Neural cell (in vitro differentiated cells): Measurements from ENCODE around the gene AGBL5.

Experiments
- CTCF ChIP-seq: fragments of 450-650 bp; IDR thresholded peaks from 2 replicates; pipeline ENCODE4 v1.5.1; 2014; ENCODE audit warnings: antibody characterized with exemption, mild to moderate bottlenecking, moderate library complexity; ENCODE audit not compliant: poor library complexity, severe bottlenecking
- EP300 ChIP-seq: fragments of 450-650 bp; conservative IDR thresholded peaks from 2 replicates; pipeline ENCODE4 v1.6.1; 2014; ENCODE audit warnings: antibody characterized with exemption, mild to moderate bottlenecking, moderate library complexity; ENCODE audit not compliant: poor library complexity, severe bottlenecking
- EZH2 ChIP-seq: fragments of 200-600, 300-800 bp; shearing (Covaris generic), sonication (generic); IDR thresholded peaks from 2 replicates; pipeline ENCODE4 v1.6.1; 2014; ENCODE audit warnings: antibody characterized with exemption, low read length, borderline replicate concordance, mild to moderate bottlenecking; ENCODE audit not compliant: insufficient read depth, poor library complexity, severe bottlenecking
- MXI1 ChIP-seq: fragments of 450-650 bp; conservative IDR thresholded peaks from 2 replicates; pipeline ENCODE4 v1.6.1; 2014; ENCODE audit warnings: antibody characterized with exemption, mild to moderate bottlenecking; ENCODE audit not compliant: poor library complexity, severe bottlenecking
- POLR2AphosphoS5 ChIP-seq: IDR thresholded peaks from 2 replicates; pipeline ENCODE4 v1.6.1; 2012
- RAD21 ChIP-seq: fragments of 450-650 bp; conservative IDR thresholded peaks from 2 replicates; pipeline ENCODE4 v1.6.1; 2014; ENCODE audit warnings: antibody characterized with exemption, mild to moderate bottlenecking, moderate library complexity
- REST ChIP-seq: IDR thresholded peaks from 2 replicates; pipeline ENCODE4 v1.6.1; 2012; ENCODE audit warnings: borderline replicate concordance
- SMC3 ChIP-seq: fragments of 450-650 bp; conservative IDR thresholded peaks from 2 replicates; pipeline ENCODE4 v1.6.1; 2014; ENCODE audit warnings: antibody characterized with exemption, mild to moderate bottlenecking, moderate library complexity; ENCODE audit not compliant: poor library complexity
- TAF1 ChIP-seq: IDR thresholded peaks from 2 replicates; pipeline ENCODE4 v1.6.1; 2012; ENCODE audit warnings: low read depth

GRCh38 chr2:27051902-27052645 lies 606 bp downstream of the AGBL5 start:
- no peak for TF ChIP-seq CTCF
- no peak for TF ChIP-seq POLR2AphosphoS5
- no peak for TF ChIP-seq REST
- TF ChIP-seq RAD21 = no peak
- no peak for TF ChIP-seq EP300
- no peak for TF ChIP-seq EZH2
- no peak for TF ChIP-seq SMC3
- no peak for TF ChIP-seq TAF1
- TF ChIP-seq MXI1 = no peak
